D721Med (cell line): ENCODE data around the gene KDM6A.
"Not testable (repeated sequence)": the region's sequence is repeated elsewhere in the genome, so short reads cannot be mapped to it uniquely, and the experiment has no call there.

Experiments used
- DNase-seq: peaks from one replicate; pipeline ENCODE4 v3.0.0; 2011; ENCODE audit warnings: low spot score; ENCODE audit not compliant: insufficient read length
- FAIRE-seq: peaks from 2 replicates; lab custom pipeline; 2011; peaks lifted over from hg19 to GRCh38; lab: Jason Lieb, UNC
- CTCF ChIP-seq: IDR thresholded peaks from 2 replicates; pipeline ENCODE4 v1.5.1; 2012; ENCODE audit warnings: mild to moderate bottlenecking, control low read depth; ENCODE audit not compliant: insufficient read depth; ENCODE audit errors: missing control alignments

KDM6A gene

GRCh38 chrX:44908153-44908552 lies 35.2 kb downstream of the KDM6A start:
- FAIRE-seq (no peak), DNase-seq (no peak)
- no peak for TF ChIP-seq CTCF

GRCh38 chrX:44908827-44909226 lies 35.8 kb downstream of the KDM6A start:
- FAIRE-seq: no peak

GRCh38 chrX:44910508-44910907 lies 37.5 kb downstream of the KDM6A start:
- FAIRE-seq, DNase-seq: not testable (repeated sequence)

More at GRCh38 chrX:44908827-44909226, 35.8 kb downstream of the KDM6A start:
- TF ChIP-seq CTCF: no peak
- DNase-seq: no peak

- FAIRE-seq, DNase-seq: not testable (repeated sequence)
These were observed 38.1 kb downstream of the KDM6A start for GRCh38 chrX:44911074-44911600.

- FAIRE-seq: no peak
- TF ChIP-seq CTCF: no peak
- no peak for DNase-seq
These were observed 40.9 kb downstream of the KDM6A start for GRCh38 chrX:44913656-44914531.

- TF ChIP-seq CTCF: no peak
- no peak for FAIRE-seq
- no peak for DNase-seq
These were observed 41.7 kb downstream of the KDM6A start for GRCh38 chrX:44914532-44915198.

- TF ChIP-seq CTCF: no peak
- FAIRE-seq: no peak
- DNase-seq: no peak
These were observed 42.4 kb downstream of the KDM6A start for GRCh38 chrX:44915361-44915868.
